Endothelial cell of umbilical vein (primary cell): ENCODE measurements around the gene MYZAP. TPM values are rescaled to one million over a fixed set of nuclear protein-coding genes. Genes with fewer than 3 reads are reported as not detected.

Experiments used
- BruUV-seq: library from RNA; stranded (reverse); fragments of 400-500 nt; replicated peaks from 2 replicates; lab custom pipeline; 2021; lab: Mats Ljungman, UMichigan
- CTCF ChIA-PET: fragments of 300-600, 350-600 bp; sonication (Branson Sonifier 250); formaldehyde crosslinking; loops from one replicate; lab custom pipeline; 2021; ENCODE audit warnings: antibody characterized with exemption, inconsistent platforms; lab: Charles Lee
- POLR2A ChIA-PET: fragments of 300-600, 350-600 bp; sonication (Branson Sonifier 250); formaldehyde crosslinking; loops from one replicate; lab custom pipeline; 2021; ENCODE audit warnings: antibody characterized with exemption, inconsistent platforms; lab: Charles Lee
- DNase-seq: peaks from one replicate; pipeline ENCODE4 v3.0.0-alpha.2; 2011; ENCODE audit warnings: low read depth, low spot score
- FAIRE-seq: peaks from 2 replicates; lab custom pipeline; 2011; peaks lifted over from hg19 to GRCh38; lab: Jason Lieb, UNC
- H2AFZ ChIP-seq: 2 replicates; pipeline ENCODE4 v1.6.0; 2012; ENCODE audit warnings: low read depth, low read length, control low read depth, inconsistent platforms
- H3K27ac ChIP-seq: 2 replicates; pipeline ENCODE4 v1.5.1; 2011; ENCODE audit warnings: low read depth, mild to moderate bottlenecking, control low read depth, low read length, moderate library complexity; ENCODE audit not compliant: insufficient read depth
- H3K27me3 ChIP-seq, 2 experiments: 2 replicates each; pipeline versions ENCODE4 v1.6.0 to v1.6.1; 2011; ENCODE audit warnings: low read length in 2 of 2, mixed read lengths in 1 of 2; ENCODE audit not compliant: control insufficient read depth in 2 of 2, insufficient read depth in 2 of 2
- H3K36me3 ChIP-seq, 2 experiments: 2 replicates in 1 of 2; 3 replicates in 1 of 2; pipeline ENCODE4 v1.5.1; 2011; ENCODE audit warnings: low read length in 2 of 2, mild to moderate bottlenecking in 1 of 2, moderate library complexity in 1 of 2; ENCODE audit not compliant: control insufficient read depth in 2 of 2, insufficient read depth in 2 of 2; ENCODE audit errors: extremely low read depth in 1 of 2
- H3K4me1 ChIP-seq: 3 replicates; pipeline ENCODE4 v1.5.1; 2011; ENCODE audit warnings: mild to moderate bottlenecking, low read length; ENCODE audit not compliant: control insufficient read depth, insufficient read depth; ENCODE audit errors: extremely low read depth
- H3K4me2 ChIP-seq: 2 replicates; pipeline ENCODE4 v1.6.1; 2011; ENCODE audit warnings: low read length, control low read depth, mixed read lengths; ENCODE audit not compliant: insufficient read depth
- H3K4me3 ChIP-seq, 3 experiments: fragments of 200-600 bp in 1 of 3; sonication (generic), shearing (Covaris generic) in 1 of 3; replicated peaks in 1 of 3; 2 replicates each; pipeline ENCODE4 v1.5.1; 2011 to 2016; ENCODE audit warnings: control low read depth in 3 of 3, low read length in 3 of 3, mild to moderate bottlenecking in 2 of 3, inconsistent platforms in 1 of 3, low read depth in 1 of 3, moderate library complexity in 1 of 3; ENCODE audit not compliant: insufficient read depth in 1 of 3
- H3K79me2 ChIP-seq: 2 replicates; pipeline ENCODE4 v1.6.0; 2012; ENCODE audit warnings: low read length, inconsistent platforms; ENCODE audit not compliant: control insufficient read depth, insufficient read depth
- H3K9ac ChIP-seq: replicated peaks from 2 replicates; pipeline ENCODE3; 2011; ENCODE audit warnings: low read length, control low read depth; ENCODE audit not compliant: insufficient read depth; ENCODE audit errors: extremely low read depth
- H3K9me1 ChIP-seq: replicated peaks from 3 replicates; pipeline ENCODE4 v1.6.0; 2011; ENCODE audit warnings: mild to moderate bottlenecking, low read length; ENCODE audit not compliant: control insufficient read depth, insufficient read depth; ENCODE audit errors: extremely low read depth
- H3K9me3 ChIP-seq: replicated peaks from 2 replicates; pipeline ENCODE4 v1.5.1; 2012; ENCODE audit warnings: low read length, inconsistent platforms; ENCODE audit not compliant: control insufficient read depth, insufficient read depth
- H4K20me1 ChIP-seq: replicated peaks from 2 replicates; pipeline ENCODE3; 2011; ENCODE audit warnings: mild to moderate bottlenecking, low read length; ENCODE audit not compliant: control insufficient read depth, insufficient read depth; ENCODE audit errors: extremely low read depth
- CTCF ChIP-seq, 2 donors: IDR thresholded peaks; 1 replicate in 1 of 2; 2 replicates in 1 of 2; pipeline ENCODE4 v1.5.1; 2011; ENCODE audit warnings: low read length in 2 of 2, mild to moderate bottlenecking in 2 of 2, moderate library complexity in 2 of 2, control low read depth in 1 of 2, inconsistent platforms in 1 of 2, low read depth in 1 of 2; ENCODE audit not compliant: insufficient read depth in 1 of 2; ENCODE audit errors: extremely low read depth in 1 of 2
- EZH2 ChIP-seq: IDR thresholded peaks from 2 replicates; pipeline ENCODE4 v1.6.1; 2012; ENCODE audit warnings: borderline replicate concordance, low read depth, mild to moderate bottlenecking, moderate library complexity, low read length, inconsistent platforms; ENCODE audit not compliant: severe bottlenecking
- GATA2 ChIP-seq: IDR thresholded peaks from 2 replicates; pipeline ENCODE4 v1.7.0; 2011; ENCODE audit warnings: low read depth, mild to moderate bottlenecking, moderate library complexity, mixed read lengths, low read length; ENCODE audit not compliant: insufficient read length, insufficient read depth
- JUN ChIP-seq: IDR thresholded peaks from 2 replicates; pipeline ENCODE4 v1.6.1; 2011; ENCODE audit warnings: borderline replicate concordance, low read depth; ENCODE audit not compliant: insufficient read length, insufficient read depth
- dilution Hi-C: fragments of 300-500 bp; cut with MboI; formaldehyde crosslinking; loops from one replicate; pipeline ENCODE4 v1.15.0; 2019; ENCODE audit warnings: low sequenced_read_pairs; ENCODE audit not compliant: extremely low pct_ligation_motif_present
- intact Hi-C: fragments of 100-400 bp; cut with micrococcal nuclease; formaldehyde crosslinking; loops from one replicate; pipeline ENCODE4 v1.10.0; 2022
- polyA plus RNA-seq, 4 experiments: library from polyadenylated mRNA; depleted of rRNA in 3 of 4; stranded (reverse) in 3 of 4; unstranded in 1 of 4; fragments of >200 nt; gene quantifications; 2 replicates each; pipeline versions ENCODE4 v1.2.1 to v1.2.3, GENCODE V29; 2011 to 2012; ENCODE audit warnings: missing spikeins in 1 of 4
- total RNA-seq: library from RNA; stranded (reverse); gene quantifications from 2 replicates; pipeline ENCODE4 v1.2.3, GENCODE V29; 2021

Gene MYZAP
- total and polyA plus RNA-seq, 2 donors (not counting 3 experiments of a cell fraction or from before 2014, with no cell fraction given) = 6.3 to 8.1 TPM

DNA sequence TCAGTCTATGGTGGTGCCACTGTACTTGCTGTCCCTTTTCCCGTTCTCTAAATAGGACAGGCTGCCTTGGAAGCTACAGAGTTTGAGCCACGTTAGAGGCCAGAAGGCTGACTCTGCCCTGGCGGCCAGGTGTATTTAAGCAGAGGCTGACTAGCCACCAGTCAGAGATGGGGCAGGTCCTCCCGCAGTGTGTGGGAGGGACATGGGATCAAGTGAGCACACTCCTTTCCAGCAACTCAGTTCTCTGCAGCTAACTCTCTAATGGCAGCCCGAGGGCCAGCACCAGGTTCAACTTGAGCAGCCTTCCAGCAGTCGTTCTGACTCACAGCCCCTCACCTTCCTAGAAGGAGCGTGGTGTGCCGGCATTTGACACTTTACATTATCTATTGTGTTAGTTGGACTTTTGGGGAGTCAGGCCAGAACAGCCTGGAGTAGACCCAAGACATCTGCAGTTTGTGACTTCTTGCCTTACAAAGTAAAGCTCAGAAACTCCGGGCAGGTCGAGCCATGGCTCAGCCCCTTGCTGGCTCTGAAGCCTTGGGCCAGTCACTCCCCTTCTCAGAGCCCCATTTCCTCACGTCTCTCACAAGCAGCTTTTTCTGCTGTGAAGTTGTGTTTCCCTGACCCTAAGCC, 46.7 kb upstream of the MYZAP start:
- Histone ChIP-seq H4K20me1 (no peaks in the 10 kb centered on the region), H3K4me3 (no peak overlapping the region), H3K4me1 (no peaks in the 10 kb centered on the region), H2AFZ (no peak overlapping the region), H3K9ac (no peak overlapping the region), H3K79me2 (no peaks in the 10 kb centered on the region), H3K9me3 (no peaks in the 10 kb centered on the region), H3K4me2 (no peak overlapping the region), H3K27me3 (no peaks in the 10 kb centered on the region), H3K9me1 (no peaks in the 10 kb centered on the region), H3K36me3 (peaks cover 0 to 18% of the 10 kb centered on the region in 2 experiments), H3K27ac (no peak overlapping the region)
- ChIA-PET CTCF (interaction anchor here (1.0 to 8.5 kb wide), 7 partner anchors 9 to 399 kb away, joined by 3 to 162 read pairs (median 9); no protein-coding TSS in a partner anchor), POLR2A (no interaction called here)
- FAIRE-seq (no peak), DNase-seq (no peak)
- no TSS peak for BruUV-seq
- TF ChIP-seq JUN (no peak), GATA2 (no peak), CTCF (IDR thresholded peaks at IDR 0.05; ENCODE audit: extremely low read depth in 1 of 2, insufficient read depth in 1 of 2, low read depth in 1 of 2, low read length in 2 of 2) (no peak), EZH2 (no peak)
- intact Hi-C loops = loop anchor here (5.0 kb wide), 1 partner anchor 398 kb away; no protein-coding TSS in a partner anchor
- dilution Hi-C loops = loop anchor here (25.0 kb wide), 1 partner anchor 208 kb away; no protein-coding TSS in a partner anchor
